ENCODE results near the gene UGT2B10. TPM values are rescaled to one million over a fixed set of nuclear protein-coding genes. Genes with fewer than 3 reads are reported as not detected.

The UGT2B10 gene
- total RNA-seq, 4 donors from 2014 or later, result not detected

DNA sequence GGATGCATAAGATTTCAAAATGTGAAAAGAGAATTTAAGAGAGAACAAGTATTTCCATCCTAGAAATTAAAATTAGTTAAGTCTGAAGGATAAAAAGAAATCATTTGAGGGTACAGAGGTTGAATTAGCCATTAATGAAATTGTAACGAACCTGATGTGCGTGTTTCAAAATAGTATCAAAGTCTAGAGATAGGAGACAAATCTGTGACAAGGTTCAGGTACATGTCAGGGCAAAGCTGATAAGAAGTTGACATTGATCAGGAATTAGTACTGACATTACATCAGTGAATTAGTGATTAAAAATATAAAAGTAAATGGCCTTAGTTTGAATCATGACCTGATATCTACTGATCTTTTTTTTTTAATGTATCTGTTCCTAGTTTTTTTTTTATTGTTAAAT is 62.3 kb downstream of the UGT2B10 start:
- H3K9me3 ChIP-seq, result no peaks in the 10 kb centered on the region
- no peak overlapping the region for H3K4me3 ChIP-seq
- H3K4me1 ChIP-seq, result no peaks in the 10 kb centered on the region
- no peaks in the 10 kb centered on the region for H3K36me3 ChIP-seq
- DNase-seq (ENCODE audit: extremely low spot score), result no peak
- H3K27me3 ChIP-seq, result no peaks in the 10 kb centered on the region
- WGBS, result 88% methylated on average over 2 of the region's 2 CpGs
- intact Hi-C loops (cut with DNase I), result no loop called here
- H3K27ac ChIP-seq (replicated peaks in 1 of 4), result no peak overlapping the region
- no peak for TF ChIP-seq CTCF (IDR thresholded peaks at IDR 0.05)
- no peak for TF ChIP-seq POLR2AphosphoS5 (IDR thresholded peaks at IDR 0.05)
- no peak for TF ChIP-seq EP300 (IDR thresholded peaks at IDR 0.05)
- TF ChIP-seq POLR2A (IDR thresholded peaks at IDR 0.05; ENCODE audit: low read depth), result no peak

Small RNAs within 50 kb of the gene (small RNA-seq; reads per million reads assigned to genes)
- gene AC021146.4 (0 reads per million in 3 donors), gene AC021146.9 (0 reads per million in 3 donors)

Other genes starting within 250 kb of the UGT2B10 start
- gene UGT2B17, start 239.7 kb upstream of the UGT2B10 start, total RNA-seq, result not detected
- not detected for gene UGT2B15, start 145.3 kb upstream of the UGT2B10 start, total RNA-seq
- not detected for gene UGT2A3, start 135.8 kb downstream of the UGT2B10 start, total RNA-seq